DMS114 treated with DMSO at 0.1 percent for 48 hours (cell line): ENCODE measurements around the gene REEP2.

Source experiments
- DNase-seq: peaks from one replicate; lab custom pipeline; 2025; ENCODE audit not compliant: unreplicated experiment; lab: John Stamatoyannopoulos, UW

Gene REEP2

DNA sequence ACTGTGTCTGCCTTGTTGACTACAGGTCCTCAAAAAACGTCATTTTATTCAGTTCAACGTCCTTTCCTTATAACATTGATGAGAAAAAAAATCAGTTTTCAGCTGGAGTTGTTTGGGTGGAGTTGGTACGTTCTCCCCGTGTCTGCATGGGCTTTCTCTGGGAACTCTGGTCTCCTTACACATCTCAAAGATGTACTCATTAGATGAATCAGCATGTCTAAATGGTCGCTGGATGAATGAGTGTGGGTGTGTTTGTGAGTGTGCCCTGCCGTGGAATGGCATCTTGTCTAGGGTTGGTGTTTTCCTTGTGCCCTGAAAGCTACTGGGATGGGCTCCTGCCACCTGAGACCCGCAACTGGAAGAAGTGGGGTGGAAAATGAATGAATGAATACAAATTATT, 56.5 kb downstream of the REEP2 start:
- DNase-seq, result no peak
